ENCODE data around the gene CREBRF. TPM values are rescaled to one million over a fixed set of nuclear protein-coding genes. Genes with fewer than 3 reads are reported as not detected.

The CREBRF gene
- total and polyA plus RNA-seq, 9 of the 15 experiments (the other 6 are each of a cell fraction or from before 2014, with no cell fraction given): 1.1 to 4.9 (median 2.9) TPM

DNA sequence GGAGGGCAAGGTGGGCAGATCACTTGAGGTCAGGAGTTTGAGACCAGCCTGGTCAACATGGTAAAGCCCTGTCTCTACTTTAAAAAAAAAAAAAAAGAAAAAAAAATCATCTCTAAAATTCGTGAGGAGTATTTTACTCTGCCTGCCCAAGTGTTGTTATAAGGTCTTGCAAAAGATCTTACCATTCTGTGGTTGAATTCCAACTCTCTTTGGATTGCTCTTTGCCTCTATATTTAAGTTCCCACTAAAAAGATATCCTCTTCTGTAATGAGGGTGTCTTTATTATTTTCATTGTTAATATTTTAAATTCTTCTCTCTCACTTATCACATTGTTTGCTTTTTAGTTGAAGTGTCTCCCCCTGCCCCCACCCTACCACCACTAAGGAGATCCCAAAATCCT lies 33.4 kb downstream of the CREBRF start (continued):
- TF ChIP-seq, protein P1, sequence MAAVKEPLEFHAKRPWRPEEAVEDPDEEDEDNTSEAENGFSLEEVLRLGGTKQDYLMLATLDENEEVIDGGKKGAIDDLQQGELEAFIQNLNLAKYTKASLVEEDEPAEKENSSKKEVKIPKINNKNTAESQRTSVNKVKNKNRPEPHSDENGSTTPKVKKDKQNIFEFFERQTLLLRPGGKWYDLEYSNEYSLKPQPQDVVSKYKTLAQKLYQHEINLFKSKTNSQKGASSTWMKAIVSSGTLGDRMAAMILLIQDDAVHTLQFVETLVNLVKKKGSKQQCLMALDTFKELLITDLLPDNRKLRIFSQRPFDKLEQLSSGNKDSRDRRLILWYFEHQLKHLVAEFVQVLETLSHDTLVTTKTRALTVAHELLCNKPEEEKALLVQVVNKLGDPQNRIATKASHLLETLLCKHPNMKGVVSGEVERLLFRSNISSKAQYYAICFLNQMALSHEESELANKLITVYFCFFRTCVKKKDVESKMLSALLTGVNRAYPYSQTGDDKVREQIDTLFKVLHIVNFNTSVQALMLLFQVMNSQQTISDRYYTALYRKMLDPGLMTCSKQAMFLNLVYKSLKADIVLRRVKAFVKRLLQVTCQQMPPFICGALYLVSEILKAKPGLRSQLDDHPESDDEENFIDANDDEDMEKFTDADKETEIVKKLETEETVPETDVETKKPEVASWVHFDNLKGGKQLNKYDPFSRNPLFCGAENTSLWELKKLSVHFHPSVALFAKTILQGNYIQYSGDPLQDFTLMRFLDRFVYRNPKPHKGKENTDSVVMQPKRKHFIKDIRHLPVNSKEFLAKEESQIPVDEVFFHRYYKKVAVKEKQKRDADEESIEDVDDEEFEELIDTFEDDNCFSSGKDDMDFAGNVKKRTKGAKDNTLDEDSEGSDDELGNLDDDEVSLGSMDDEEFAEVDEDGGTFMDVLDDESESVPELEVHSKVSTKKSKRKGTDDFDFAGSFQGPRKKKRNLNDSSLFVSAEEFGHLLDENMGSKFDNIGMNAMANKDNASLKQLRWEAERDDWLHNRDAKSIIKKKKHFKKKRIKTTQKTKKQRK (IDR thresholded peaks at IDR 0.05; ENCODE audit: borderline replicate concordance, low read depth, low read length): no peak

DNA sequence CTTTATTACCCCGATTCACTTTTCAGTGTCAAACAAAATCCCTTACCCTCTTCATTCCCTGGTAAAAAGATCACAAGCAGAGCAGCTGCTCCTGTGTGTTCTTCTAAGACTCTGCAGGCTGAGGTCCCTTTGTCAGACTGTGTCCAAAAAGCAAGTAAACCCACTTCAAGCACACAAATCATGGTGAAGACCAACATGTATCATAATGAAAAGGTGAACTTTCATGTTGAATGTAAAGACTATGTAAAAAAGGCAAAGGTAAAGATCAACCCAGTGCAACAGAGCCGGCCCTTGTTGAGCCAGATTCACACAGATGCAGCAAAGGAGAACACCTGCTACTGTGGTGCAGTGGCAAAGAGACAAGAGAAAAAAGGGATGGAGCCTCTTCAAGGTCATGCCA lies 34.5 kb downstream of the CREBRF start:
- H3K4me2 ChIP-seq (ENCODE audit: insufficient read depth, low read length): no peak overlapping the region
- H3K9me1 ChIP-seq (ENCODE audit: control insufficient read depth, insufficient read depth, low read length): no peaks in the 10 kb centered on the region
- no peaks in the 10 kb centered on the region for H3K79me2 ChIP-seq (ENCODE audit: control insufficient read depth, insufficient read depth, low read length)
- intact Hi-C loops (cut with micrococcal nuclease) (no loop called here), in situ Hi-C loops (cut with MboI) (no loop called here)
- TF ChIP-seq, protein P1 (IDR thresholded peaks at IDR 0.05; ENCODE audit: borderline replicate concordance, low read depth, low read length): no peak
- TF ChIP-seq NFE2L1 (tag; IDR thresholded peaks at IDR 0.05; ENCODE audit: borderline replicate concordance, low read depth) (no peak), IRF2 (CRISPR knock-in tag; IDR thresholded peaks at IDR 0.05) (no peak), ZSCAN32 (CRISPR knock-in tag; IDR thresholded peaks at IDR 0.05) (no peak), ZNF316 (IDR thresholded peaks at IDR 0.05) (no peak), ZC3H4 (CRISPR knock-in tag; IDR thresholded peaks at IDR 0.05; ENCODE audit: borderline replicate concordance) (no peak), NCOA1 (IDR thresholded peaks at IDR 0.05; ENCODE audit: low read depth) (no peak), SNRNP70 (optimal IDR thresholded peaks at IDR 0.05; ENCODE audit: low read depth, low read length) (no peak), YBX1 (IDR thresholded peaks at IDR 0.05) (no peak), FOXK2 (conservative IDR thresholded peaks at IDR 0.05 in 1 of 2, IDR thresholded peaks at IDR 0.05 in 1 of 2; ENCODE audit: low read depth in 2 of 2) (no peak), ZEB2 (IDR thresholded peaks at IDR 0.05) (no peak), SMAD3 (CRISPR knock-in tag; conservative IDR thresholded peaks at IDR 0.05) (no peak)
- DNase-seq (ENCODE audit: extremely low read depth in 1 of 4, low spot score in 3 of 4) (no peak), ATAC-seq (no peak), FAIRE-seq (no peak)
- TSS peak; percentile 36 for BruUV-seq (replicated peaks)
- H2AFZ ChIP-seq (ENCODE audit: low read depth, low read length): no peak overlapping the region
- no peaks in the 10 kb centered on the region for H4K20me1 ChIP-seq (replicated peaks; ENCODE audit: control insufficient read depth, insufficient read depth, low read length)
- H3K27ac ChIP-seq (ENCODE audit: extremely low read depth, low read depth, low read length): no peak overlapping the region
- H3K27me3 ChIP-seq (ENCODE audit: control insufficient read depth in 2 of 2, insufficient read depth in 2 of 2, low read length in 2 of 2): no peaks in the 10 kb centered on the region
- H3K9ac ChIP-seq (ENCODE audit: insufficient read depth in 1 of 2, low read depth in 2 of 2, low read length in 2 of 2): no peak overlapping the region
- POLR2A ChIA-PET: no interaction called here
- 21% methylated on average over 2 of the region's 2 CpGs for WGBS (ENCODE audit: insufficient coverage, low coverage, missing lambda C conversion rate)
- H3K9me3 ChIP-seq (replicated peaks; ENCODE audit: control insufficient read depth, insufficient read depth, low read depth, low read length): no peaks in the 10 kb centered on the region
- H3K36me3 ChIP-seq (ENCODE audit: control insufficient read depth, insufficient read depth, low read length): peaks cover 6% of the 10 kb centered on the region; the same call in 1 of the 3 replicates
- H3K4me1 ChIP-seq (replicated peaks in 1 of 2; ENCODE audit: control insufficient read depth in 2 of 2, insufficient read depth in 2 of 2, low read length in 2 of 2): 0 out of 5 replicates have a peak, but pooled peaks cover 0 to 5% of the 10 kb centered on the region in 2 experiments
- CTCF ChIA-PET (ENCODE audit: low intra/inter-chr PET ratio): no interaction called here
- no peak overlapping the region for H3K4me3 ChIP-seq
